ENCODE results near the gene CEP250.
A peak's percentile ranks its signal among the peaks of the same experiment; 100 is the strongest.
"Not testable (repeated sequence)": the region's sequence is repeated elsewhere in the genome, so short reads cannot be mapped to it uniquely, and the experiment has no call there.

The CEP250 gene

DNA sequence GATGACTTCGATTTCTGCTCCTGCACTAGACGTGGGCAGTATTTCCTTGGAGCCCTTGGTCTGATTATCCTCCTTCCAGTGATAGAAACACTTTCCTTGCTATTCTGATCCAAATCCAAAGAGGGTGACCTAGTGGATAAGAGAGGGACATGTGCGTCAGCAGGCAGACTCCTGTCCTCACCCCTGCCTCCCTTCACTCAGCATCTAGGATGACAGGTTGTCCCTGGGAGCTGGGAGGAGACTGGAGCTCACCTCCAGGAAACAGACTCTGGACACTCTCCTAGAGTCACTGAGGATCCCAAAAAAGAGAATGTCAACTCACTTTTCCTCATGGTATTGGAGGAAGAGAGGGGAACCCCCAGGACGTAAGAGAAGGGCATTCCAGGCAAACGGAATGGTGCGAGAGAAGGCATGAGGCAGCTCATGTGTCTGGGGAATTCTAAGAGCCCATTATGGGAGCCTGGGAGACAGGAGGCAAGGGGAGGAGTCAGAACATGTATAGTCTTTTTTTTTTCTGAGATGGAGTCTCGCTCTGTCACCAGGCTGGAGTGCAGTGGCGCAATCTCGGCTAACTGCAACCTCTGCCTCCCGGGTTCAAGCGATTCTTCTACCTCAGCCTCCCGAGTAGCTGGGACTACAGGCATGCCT lies 71.8 kb downstream of the CEP250 start:
- DNase-seq: no peak

DNA sequence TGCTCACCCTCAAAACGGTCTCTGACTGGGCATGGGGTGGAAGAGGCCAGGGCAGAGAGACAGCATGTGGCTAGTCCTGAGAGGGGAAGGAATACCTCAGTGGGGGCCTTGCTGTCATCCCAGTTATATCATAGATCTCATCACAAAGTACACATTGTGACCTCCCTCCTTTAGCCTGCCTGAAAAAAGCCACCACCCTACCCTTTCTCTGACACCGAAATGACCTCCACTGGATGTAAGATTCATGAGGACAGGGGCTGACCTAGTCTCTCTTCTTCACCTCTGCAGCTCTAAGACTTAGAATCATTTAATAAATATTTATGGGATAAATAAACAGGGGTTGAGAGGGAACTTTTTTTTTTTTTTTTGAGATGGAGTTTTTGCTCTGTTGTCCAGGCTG lies 74.2 kb downstream of the CEP250 start, which contains the start of gene C20orf173:
C20orf173 (minus strand) TSS at position 101 of the 400 bp plus-strand sequence. CDS start 279 bp downstream, outside the sequence.
- no peak for DNase-seq

DNA sequence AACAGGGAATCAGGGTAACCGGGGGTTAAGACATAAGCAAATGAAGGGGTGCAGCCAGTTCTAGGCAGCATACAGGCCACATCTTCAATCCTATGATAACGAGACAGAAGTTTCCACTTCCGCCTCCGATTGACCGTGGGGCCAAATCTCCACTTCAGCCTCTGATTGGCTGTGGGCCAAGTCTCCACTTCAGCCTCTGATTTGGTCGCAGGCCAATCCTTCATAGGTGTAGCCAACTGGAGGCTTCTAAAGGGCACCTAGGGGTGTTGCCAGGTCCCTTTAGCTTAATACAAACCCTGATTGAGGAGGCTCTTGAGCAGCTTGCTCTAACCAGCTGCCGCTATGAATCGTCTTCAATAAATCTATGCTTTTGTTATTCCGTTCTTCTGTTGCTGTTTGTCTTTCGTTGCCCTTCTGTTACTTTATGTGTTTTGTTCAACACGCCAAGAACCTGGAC lies 84.4 kb downstream of the CEP250 start:
- no peak for DNase-seq

DNA sequence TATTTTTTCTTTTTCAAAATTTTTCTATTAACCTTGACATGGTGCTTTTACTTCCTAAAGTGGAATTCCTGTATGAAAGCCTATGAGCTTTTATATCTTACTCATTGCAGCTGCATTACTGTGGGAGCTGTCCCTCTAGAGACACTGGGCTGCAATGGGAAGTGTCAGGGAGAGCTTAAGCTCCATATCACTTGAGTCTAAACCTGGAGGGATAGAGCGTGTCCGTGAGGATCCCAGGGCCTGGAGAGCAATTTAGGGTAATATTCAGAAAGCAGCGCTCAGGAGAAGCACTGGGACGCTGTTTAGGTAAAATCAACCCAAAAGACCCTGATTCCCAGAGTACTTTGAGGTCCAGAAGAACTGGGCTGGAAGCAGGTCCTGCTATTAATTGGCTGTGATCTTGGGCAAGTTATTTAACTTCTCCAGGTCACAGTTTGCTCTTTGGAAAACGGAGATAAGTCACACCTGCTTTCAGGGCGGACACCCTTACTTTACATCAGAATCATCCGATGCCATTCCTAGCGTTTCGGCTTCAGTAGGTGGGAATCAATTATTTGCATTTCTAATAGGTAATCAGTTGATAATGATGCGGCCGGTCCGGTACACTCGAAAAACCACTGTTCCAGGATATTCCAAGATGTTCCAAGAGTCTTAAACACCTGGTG lies 85.9 kb downstream of the CEP250 start:
- no peak for DNase-seq

DNA sequence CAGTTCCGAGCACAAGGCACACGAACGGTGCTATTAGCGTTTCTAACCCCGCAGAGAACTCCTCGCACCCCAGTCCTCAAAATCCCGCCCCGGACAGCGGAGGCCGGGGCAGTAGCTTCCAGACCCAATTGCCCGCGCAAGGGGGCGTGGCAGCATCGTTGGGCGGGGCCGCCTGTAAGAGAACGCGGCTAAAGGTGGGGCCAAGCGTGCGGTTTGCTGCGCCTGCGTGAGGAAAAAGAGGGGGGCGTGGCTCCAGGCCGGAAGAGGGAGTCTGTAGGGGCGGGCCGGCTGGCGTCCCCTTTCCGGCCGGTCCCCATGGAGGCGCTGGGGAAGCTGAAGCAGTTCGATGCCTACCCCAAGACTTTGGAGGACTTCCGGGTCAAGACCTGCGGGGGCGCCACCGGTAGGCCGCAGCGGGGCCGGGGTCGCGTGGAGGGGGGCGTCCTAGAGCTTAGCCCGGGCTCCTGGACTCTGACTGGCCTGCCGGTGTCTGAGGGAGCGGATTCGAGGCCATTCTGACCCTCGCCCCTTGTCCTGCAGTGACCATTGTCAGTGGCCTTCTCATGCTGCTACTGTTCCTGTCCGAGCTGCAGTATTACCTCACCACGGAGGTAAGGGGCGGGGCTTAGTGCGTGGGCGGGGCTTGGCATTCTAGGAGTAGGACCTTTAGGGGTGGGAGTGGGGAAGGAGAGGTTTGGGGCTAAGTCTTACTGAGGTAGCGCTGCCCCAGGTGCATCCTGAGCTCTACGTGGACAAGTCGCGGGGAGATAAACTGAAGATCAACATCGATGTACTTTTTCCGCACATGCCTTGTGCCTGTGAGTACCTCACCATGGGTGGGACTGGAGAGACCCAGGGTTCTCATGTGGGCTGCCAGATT lies 86.6 kb downstream of the CEP250 start, which contains the start of gene ERGIC3:
ERGIC3 (plus strand) TSS at position 296 of the 880 bp plus-strand sequence; CDS start at position 316, 20 bp downstream.
- DNase-seq: peak; percentile 76

DNA sequence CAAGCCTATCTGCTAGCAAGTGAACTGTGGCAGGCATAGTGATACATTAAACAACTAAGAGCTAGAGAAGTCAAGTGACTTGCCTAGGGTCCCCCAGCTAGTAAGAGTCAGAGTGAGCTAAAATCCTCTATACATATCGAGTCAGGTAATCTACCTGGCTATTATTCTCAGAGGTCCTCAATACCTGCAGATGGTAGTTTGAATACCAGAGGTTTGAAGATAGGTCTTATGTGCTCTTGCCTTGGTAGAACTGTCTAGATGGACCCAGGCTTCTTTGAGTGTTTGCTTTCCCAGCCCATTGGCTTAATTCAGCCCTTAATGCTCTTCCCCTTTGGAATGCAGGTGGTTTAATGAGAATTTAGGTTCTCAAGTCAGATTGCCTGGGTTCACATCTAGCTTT lies 87.6 kb downstream of the CEP250 start:
- DNase-seq: no peak

DNA sequence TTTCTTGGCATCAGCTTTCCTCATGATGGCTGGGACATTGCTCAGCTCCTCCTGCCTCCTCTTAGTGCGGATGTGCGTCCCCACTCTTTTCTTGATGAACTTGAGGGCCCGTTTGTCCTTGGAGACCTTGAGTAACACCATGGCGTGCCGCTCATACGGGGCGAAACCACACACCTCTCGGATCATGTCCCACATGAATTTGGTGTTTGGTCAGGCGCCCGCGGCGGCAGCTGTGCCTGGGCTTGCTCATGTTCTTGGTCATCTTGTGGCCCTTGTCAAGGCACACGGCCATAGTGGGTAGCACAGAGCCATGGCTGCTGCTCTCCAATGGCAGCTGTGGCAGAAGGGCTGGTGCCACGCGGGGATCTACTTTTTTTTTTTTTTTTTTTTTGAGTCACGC lies 89.0 kb downstream of the CEP250 start:
- DNase-seq: no peak

DNA sequence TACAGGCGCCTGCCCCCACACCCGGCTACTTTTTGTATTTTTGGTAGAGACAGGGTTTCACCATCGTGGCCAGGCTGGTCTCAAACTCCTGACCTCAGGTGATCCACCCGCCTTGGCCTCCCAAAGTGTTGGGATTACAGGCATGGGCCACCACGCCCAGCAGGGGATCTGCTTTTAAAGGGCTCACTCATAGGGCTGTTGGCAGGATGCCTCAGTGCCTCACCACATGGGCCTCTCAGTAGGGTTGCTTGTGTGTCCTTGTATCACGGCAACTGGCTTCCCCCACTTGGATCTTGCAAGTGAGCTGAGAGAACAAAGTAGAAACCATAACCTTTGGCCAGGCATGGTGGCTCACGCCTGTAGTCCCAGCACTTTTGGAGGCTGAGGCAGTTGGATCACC lies 89.5 kb downstream of the CEP250 start:
- not testable (repeated sequence) for DNase-seq

DNA sequence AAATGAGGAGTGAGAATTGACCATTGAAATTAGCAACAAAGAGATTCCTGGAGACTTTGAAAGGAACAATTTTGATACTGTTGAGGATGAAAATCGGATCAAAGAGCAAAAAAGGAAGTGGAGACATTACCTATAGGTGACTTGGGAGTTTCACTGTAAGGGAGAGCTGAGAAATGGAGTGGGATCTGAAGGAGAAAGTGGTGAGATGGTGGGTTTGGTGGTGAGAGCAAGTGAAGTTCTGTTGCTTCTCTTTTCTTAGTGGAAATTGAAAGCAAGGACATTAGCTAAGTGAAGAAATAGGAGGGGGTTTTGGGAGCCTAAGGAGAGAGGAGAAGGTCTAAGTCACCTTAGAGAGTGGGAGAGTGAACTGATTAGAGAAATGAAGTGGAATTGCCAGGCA lies 90.7 kb downstream of the CEP250 start:
- DNase-seq: no peak

DNA sequence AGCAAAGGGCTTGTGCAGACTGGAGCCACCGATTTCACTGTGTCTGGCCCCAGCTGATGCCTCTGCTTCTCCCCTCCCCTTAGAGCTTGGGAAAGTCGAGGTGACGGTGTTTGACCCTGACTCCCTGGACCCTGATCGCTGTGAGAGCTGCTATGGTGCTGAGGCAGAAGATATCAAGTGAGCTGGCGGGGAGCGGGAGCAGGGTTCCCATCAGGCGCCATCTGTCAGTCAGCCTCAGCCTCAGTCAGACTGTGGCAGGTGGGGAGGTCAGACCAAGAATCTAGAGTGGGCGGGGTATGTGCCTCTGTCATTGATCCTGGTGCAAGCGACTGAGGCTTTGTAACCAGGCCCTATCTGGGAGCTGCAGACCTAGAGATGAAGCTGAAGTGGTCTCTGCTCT lies 91.9 kb downstream of the CEP250 start:
- no peak for DNase-seq

DNA sequence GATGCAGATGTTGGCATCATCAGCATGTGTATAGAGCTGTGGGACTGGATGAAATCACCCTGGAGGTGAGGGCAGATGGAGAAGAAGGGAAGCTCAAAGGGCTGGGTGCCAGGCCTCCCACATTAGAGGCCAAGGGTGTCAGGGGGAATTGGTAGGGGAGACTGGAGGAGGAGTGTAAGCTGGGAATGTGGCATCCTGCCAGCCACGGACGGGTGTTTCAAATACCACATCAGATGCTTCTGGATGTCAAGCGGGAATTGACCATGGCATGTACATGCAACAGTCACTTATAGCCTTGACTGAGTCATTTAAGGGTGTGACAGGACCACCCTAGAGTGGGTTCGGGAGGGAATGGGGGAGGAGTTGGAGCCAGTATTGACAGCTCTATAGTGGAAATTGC lies 96.1 kb downstream of the CEP250 start:
- no peak for DNase-seq

DNA sequence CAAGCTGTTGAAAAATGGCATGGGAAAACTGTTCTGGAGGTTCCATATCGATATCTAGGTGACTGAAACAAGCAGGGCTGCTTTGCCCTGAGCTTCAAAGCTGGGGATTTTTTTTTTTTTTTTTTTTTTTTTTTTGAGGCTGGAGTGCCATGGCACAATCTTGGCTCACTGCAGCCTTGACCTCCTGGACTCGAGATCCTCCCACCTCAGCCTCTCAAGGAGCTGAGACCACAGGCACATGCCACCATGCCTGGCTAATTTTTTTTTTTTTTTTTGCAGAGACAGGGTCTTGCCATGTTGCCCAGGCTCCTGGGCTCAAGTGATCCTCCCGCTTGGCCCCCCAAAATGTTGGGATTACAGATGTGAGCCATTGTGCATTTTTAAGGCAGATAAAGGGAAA lies 97.5 kb downstream of the CEP250 start:
- DNase-seq: no peak

DNA sequence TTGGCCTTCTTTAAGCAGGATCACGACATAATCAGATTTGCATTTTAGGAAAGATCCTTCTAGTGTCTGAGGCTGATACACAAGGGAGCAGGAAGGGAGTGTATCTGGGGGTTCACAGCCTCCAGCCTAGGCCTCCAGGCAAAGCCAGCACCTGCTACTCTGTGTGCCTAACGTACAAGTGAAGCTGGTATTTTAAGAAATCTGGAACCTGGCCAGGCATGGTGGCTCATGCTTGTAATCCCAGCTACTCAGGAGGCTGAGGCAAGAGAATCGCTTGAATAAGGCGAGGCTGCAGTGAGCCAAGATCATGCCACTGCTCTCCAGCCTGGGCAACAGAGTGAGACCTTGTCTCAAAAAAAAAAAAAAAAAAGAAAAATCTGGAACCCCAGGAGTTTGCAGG lies 100.1 kb downstream of the CEP250 start:
- DNase-seq: not testable (repeated sequence)

DNA sequence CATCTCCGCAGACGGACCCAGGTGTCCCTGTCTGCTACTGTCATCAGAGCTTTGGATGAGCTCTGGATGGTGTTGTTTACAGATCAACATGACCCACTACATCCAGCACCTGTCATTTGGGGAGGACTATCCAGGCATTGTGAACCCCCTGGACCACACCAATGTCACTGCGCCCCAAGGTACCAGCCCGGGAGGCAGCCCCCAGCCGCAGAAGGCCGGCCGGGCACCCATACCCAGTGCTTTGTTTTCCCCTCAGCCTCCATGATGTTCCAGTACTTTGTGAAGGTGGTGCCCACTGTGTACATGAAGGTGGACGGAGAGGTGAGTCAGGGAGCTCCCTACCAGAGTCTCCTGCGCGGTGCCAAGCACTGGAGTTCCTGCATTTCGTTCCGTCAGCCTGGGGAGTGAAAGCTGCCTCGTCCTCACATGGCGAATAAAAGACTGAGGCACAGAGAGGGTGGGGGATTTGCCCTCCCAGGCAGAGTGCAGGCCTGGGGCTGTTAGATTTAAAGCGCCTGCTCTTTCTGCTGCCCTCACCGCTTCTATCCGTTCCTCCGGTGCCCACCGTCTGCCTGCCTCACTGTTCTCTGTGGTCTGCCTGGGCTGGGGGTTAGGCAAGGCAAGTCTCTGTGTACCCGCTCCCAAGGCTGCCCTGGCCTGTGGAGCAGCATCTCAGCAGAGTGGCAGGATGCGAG lies 100.7 kb downstream of the CEP250 start:
- DNase-seq: no peak

DNA sequence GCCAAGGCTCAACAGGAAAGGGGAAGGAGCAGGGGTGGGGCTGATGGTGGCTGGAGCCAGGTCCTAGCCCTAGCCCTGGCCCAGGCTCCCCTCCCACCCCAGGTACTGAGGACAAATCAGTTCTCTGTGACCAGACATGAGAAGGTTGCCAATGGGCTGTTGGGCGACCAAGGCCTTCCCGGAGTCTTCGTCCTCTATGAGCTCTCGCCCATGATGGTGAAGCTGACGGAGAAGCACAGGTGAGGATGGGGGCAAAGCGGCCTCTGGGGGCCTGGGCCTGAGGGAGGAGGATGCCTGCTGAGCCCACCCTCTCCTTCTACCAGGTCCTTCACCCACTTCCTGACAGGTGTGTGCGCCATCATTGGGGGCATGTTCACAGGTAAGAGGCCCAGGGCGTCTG lies 101.5 kb downstream of the CEP250 start:
- DNase-seq: no peak

DNA sequence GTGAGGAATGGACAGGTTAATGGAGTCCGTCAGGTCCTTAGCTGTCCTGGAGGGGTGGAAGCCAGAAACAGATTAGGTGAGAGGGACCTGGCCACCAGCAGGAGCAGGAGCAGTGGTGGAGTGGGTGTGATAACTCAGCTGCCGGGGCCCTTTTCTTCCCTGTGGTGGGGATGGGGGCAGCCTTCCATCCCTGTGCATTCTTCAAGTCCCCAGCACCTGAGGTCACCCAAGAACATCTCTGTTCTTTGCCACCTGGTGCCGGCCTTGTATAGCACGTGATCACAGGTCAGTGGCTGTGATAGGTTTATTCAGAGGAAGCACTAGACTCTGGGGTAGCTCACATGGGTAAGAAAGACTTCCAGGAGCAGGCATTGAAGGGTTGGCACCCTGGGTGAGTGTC lies 103.1 kb downstream of the CEP250 start:
- no peak for DNase-seq

DNA sequence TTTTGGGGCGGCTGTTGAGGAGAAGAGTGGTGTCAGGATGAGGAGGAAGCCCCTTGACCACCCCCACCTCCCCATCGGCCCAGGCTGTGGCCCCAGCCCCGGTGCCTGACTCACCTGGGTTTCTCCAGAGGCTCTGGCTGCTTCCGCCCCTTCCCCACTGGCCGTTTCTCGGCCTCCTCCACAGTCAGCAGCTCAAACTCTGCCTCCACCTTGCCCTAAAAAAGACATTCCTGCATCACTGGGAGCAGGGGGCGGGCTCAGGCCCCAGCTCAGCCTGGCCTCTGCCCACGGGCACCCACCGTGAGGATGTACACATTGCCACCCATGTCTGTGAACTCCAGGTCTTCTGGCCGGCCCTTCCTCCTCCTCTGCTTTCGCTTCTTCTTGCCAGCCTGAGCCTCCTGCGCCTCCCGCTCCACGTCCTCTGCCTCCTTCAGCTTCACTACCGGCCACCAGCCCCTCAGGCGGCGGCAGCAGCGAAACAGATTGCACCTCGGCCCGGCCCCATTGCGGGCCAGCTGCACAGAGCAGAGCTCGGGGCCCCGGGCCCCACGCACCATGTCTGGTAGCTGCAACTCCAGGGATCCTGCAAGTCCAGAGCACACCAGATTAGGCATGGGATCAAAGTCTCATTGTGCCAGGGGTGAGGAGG lies 103.8 kb downstream of the CEP250 start:
- no peak for DNase-seq

DNA sequence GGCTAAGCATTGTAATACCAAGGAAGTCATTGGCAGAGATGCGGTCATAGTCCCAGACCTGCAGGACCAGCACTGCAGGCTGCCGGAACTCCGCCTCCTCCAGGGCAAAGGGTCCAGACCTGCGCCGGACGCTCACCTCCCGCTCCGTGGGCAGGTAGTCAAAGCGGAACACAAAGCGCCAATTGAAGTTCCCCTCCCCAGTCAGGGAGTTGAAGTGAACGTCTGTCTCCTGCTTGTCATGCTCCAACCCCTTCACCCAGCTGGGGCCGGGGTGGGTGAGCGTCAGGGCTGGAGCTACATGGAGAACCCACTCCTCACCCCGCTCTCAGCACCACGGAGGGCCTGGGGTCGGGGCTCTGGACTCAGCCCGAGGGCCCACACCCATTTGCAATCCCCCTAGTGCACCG lies 104.7 kb downstream of the CEP250 start:
- no peak for DNase-seq

DNA sequence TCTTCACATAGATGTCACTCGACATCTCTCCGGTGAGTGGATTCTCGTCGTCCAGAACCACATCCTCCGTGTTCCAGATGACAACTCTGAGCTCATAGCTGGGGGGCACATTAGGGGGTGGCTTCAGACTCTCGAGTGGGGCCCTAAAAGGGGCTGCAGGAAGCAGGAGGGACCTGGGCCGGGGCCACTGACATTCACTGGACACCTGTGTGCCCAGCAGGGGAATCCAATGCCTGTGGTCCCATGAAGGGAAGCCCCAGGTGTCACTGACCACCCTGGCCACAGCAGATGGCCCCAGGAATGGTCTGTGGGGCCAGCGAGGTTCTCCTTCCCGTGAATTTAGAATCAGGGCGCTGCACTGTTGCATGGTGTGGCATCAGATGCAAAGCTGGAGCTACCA lies 105.1 kb downstream of the CEP250 start:
- DNase-seq: no peak

DNA sequence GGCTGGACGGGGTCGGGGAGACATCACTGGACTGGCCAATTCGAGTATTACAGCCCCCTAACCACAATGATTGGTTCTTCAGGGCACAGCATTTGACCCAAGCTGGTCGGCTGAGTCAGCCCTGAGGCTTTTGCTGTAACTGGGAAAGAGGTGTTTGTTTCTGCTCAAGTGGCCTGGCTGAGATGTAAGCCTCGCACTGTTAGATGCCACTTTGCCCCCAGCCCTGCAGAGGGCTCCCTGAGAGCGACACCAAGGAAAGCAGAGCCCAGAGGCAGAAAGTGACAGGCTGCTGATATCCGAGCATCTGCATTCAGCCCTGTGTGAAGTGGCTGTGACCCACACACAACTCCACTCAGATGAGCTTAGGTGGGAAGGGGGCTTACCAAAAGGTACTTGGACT lies 105.9 kb downstream of the CEP250 start:
- DNase-seq: no peak

DNA sequence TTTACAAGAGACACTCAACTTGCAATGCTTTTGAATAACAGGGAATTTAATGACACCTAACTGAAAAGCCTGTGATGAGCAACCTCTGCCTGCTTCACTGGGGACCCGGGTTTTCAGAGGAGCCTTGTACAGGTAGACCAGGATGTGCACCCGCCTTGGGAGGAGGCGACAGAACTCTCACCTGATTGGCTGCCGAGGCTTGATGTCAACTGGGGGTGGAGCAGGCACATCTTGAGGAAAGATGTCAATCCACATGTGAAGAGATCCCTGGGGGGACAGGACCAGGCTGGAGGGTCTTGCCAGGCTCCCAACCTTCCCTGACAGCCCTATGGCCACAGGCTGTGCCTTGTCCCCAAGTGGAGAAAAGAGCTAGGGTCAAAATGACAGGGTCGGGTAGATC lies 106.3 kb downstream of the CEP250 start:
- DNase-seq: no peak

DNA sequence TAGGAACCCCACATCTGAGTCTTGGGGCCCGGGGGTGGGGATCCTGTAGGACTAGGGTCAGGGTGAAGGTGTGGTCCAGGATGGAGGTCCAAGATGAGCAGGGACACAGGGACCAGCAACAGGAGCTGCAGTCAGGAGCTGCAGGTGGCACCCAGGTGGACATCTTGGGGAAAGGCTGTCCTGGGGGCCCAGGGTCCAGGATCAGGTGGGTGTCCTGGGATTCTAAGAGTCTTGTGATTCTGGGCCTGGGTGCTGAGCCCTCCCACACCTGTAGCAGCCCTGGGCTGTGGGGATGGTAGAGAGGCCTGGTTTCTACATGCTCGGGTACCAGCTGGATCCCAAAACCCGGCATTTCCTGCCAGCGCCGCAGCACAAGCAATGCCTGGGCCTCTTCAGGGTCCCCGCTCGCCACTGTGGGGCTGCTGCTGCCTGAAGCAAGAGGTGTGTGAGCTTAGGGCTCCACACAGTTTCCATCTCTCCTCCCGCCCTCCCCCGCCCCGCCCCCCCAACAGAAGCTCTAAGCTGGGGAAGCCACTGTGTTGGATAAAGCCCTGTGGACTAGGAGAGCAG lies 107.2 kb downstream of the CEP250 start:
- no peak for DNase-seq

Data from NCI-H2081 treated with DMSO at 0.1 percent for 48 hours (cell line).